Liver (tissue), 9 donors: ENCODE results near the gene DSCAML1. TPM values are rescaled to one million over a fixed set of nuclear protein-coding genes. Genes with fewer than 3 reads are reported as not detected.

Source experiments
- DNase-seq: peaks from one replicate; pipeline ENCODE4 v3.0.0-alpha.2; 2017; ENCODE audit warnings: low spot score
- H3K27ac ChIP-seq, 2 donors: one replicate each; pipeline ENCODE4 v1.7.0; 2013; ENCODE audit warnings: inconsistent platforms in 2 of 2, low read length in 2 of 2, control low read depth in 1 of 2, low read depth in 1 of 2, mild to moderate bottlenecking in 1 of 2
- H3K27me3 ChIP-seq, 4 donors: one replicate each; pipeline versions ENCODE4 v1.6.1 to v1.7.0; 2013; ENCODE audit warnings: low read length in 3 of 4, inconsistent platforms in 1 of 4, mild to moderate bottlenecking in 1 of 4, moderate library complexity in 1 of 4; ENCODE audit not compliant: control insufficient read depth in 4 of 4, insufficient read depth in 4 of 4
- H3K36me3 ChIP-seq, 4 donors: one replicate each; pipeline versions ENCODE4 v1.6.1 to v1.7.0; 2013; ENCODE audit warnings: low read length in 3 of 4, mild to moderate bottlenecking in 3 of 4, low read depth in 1 of 4, moderate library complexity in 1 of 4; ENCODE audit not compliant: control insufficient read depth in 4 of 4, insufficient read depth in 3 of 4
- H3K4me1 ChIP-seq, 4 donors: one replicate each; pipeline versions ENCODE4 v1.6.1 to v1.7.0; 2013; ENCODE audit warnings: low read length in 3 of 4, mild to moderate bottlenecking in 3 of 4, moderate library complexity in 1 of 4; ENCODE audit not compliant: control insufficient read depth in 4 of 4, insufficient read depth in 4 of 4
- H3K4me3 ChIP-seq, 3 donors: one replicate each; pipeline versions ENCODE4 v1.6.1 to v1.7.0; 2013; ENCODE audit warnings: low read length in 3 of 3, control low read depth in 1 of 3, low read depth in 1 of 3, mild to moderate bottlenecking in 1 of 3
- H3K9ac ChIP-seq, 2 donors: one replicate each; pipeline ENCODE4 v1.7.0; 2013; ENCODE audit warnings: low read length in 2 of 2, mild to moderate bottlenecking in 2 of 2, moderate library complexity in 2 of 2, control low read depth in 1 of 2, low read depth in 1 of 2
- H3K9me3 ChIP-seq, 4 donors: one replicate each; pipeline versions ENCODE4 v1.6.1 to v1.7.0; 2013; ENCODE audit warnings: low read length in 3 of 4; ENCODE audit not compliant: control insufficient read depth in 4 of 4
- ATF3 ChIP-seq: IDR thresholded peaks from 2 replicates; pipeline ENCODE4 v1.6.1; 2016; ENCODE audit warnings: antibody characterized with exemption
- CTCF ChIP-seq: fragments of 150-350 bp; IDR thresholded peaks from 2 replicates; pipeline ENCODE4 v1.5.1; 2017; ENCODE audit warnings: improper control_type of control experiment, low read depth, low read length; ENCODE audit not compliant: missing input control
- EGR1 ChIP-seq, 2 donors: IDR thresholded peaks; 2 replicates each; pipeline ENCODE4 v1.6.1; 2016 to 2018; ENCODE audit warnings: antibody characterized with exemption in 2 of 2, low read depth in 2 of 2
- FOXA2 ChIP-seq: IDR thresholded peaks from 2 replicates; pipeline ENCODE4 v1.6.1; 2016; ENCODE audit warnings: antibody characterized with exemption
- GABPA ChIP-seq, 2 donors: IDR thresholded peaks in 1 of 2; conservative IDR thresholded peaks in 1 of 2; 2 replicates each; pipeline ENCODE4 v1.6.1; 2016; ENCODE audit warnings: antibody characterized with exemption in 2 of 2, mild to moderate bottlenecking in 1 of 2, moderate library complexity in 1 of 2
- HNF4A ChIP-seq, 2 donors: conservative IDR thresholded peaks; 2 replicates each; pipeline ENCODE4 v1.6.1; 2016; ENCODE audit warnings: antibody characterized with exemption in 2 of 2, mild to moderate bottlenecking in 2 of 2
- HNF4G ChIP-seq: IDR thresholded peaks from 2 replicates; pipeline ENCODE4 v1.6.1; 2016; ENCODE audit warnings: antibody characterized with exemption
- JUND ChIP-seq, 2 donors: IDR thresholded peaks; 2 replicates each; pipeline ENCODE4 v1.6.1; 2016; ENCODE audit warnings: antibody characterized with exemption in 2 of 2
- MAX ChIP-seq: IDR thresholded peaks from 2 replicates; pipeline ENCODE4 v1.6.1; 2016; ENCODE audit warnings: antibody characterized with exemption
- NR2F2 ChIP-seq: IDR thresholded peaks from 2 replicates; pipeline ENCODE4 v1.6.1; 2016; ENCODE audit warnings: antibody characterized with exemption
- RAD21 ChIP-seq, 2 donors: IDR thresholded peaks; 2 replicates each; pipeline ENCODE4 v1.6.1; 2016; ENCODE audit warnings: antibody characterized with exemption in 2 of 2, mild to moderate bottlenecking in 2 of 2
- REST ChIP-seq: IDR thresholded peaks from 2 replicates; pipeline ENCODE4 v1.6.1; 2016; ENCODE audit warnings: antibody characterized with exemption, mild to moderate bottlenecking
- RXRA ChIP-seq, 2 donors: IDR thresholded peaks; 2 replicates each; pipeline ENCODE4 v1.6.1; 2017 to 2018; ENCODE audit warnings: antibody characterized with exemption in 2 of 2, mild to moderate bottlenecking in 1 of 2
- SP1 ChIP-seq: IDR thresholded peaks from 2 replicates; pipeline ENCODE4 v1.6.1; 2018; ENCODE audit warnings: antibody characterized with exemption, mild to moderate bottlenecking
- TAF1 ChIP-seq: conservative IDR thresholded peaks from 2 replicates; pipeline ENCODE4 v1.6.1; 2016; ENCODE audit warnings: antibody characterized with exemption, mild to moderate bottlenecking
- YY1 ChIP-seq: IDR thresholded peaks from 2 replicates; pipeline ENCODE4 v1.6.1; 2016; ENCODE audit warnings: antibody characterized with exemption, mild to moderate bottlenecking
- ZBTB33 ChIP-seq: IDR thresholded peaks from 2 replicates; pipeline ENCODE4 v1.6.1; 2016; ENCODE audit warnings: antibody characterized with exemption
- WGBS: extraction: QIAGEN DNeasy Blood & Tissue Kit; methylation state at CpG from one replicate; pipeline ENCODE4 v1.1.7; 2013; 5-methylcytosine and 5-hydroxymethylcytosine counted together
- polyA plus RNA-seq, 2 donors: library from polyadenylated mRNA; stranded (reverse) in 1 of 2; unstranded in 1 of 2; fragments of 200-250 nt in 1 of 2; fragments of >200 nt in 1 of 2; fragmentation: Nextera tagmentation in 1 of 2; extraction: Ambion mirVana in 1 of 2; gene quantifications; one replicate each; pipeline versions ENCODE4 v1.2.1 to v1.2.3, GENCODE V29; 2013 to 2015
- total RNA-seq, 2 donors: library from RNA; depleted of rRNA; stranded (reverse); fragments of >200 nt; gene quantifications; one replicate each; pipeline ENCODE4 v1.2.3, GENCODE V29; 2014
- donor health status: healthy.
- donor health status: healthy.
- donor health status: healthy.
- donor health status: healthy.
- donor health status: healthy.

Gene DSCAML1
- total and polyA plus RNA-seq, 4 donors: 0.07 to 0.42 (median 0.20) TPM

GRCh38 chr11:117629146-117629545 lies 167.9 kb downstream of the DSCAML1 start:
- no peak for DNase-seq
- 97% methylated on average over 6 of the region's 6 CpGs for WGBS
- no peak overlapping the region for H3K4me3 ChIP-seq
- H3K27me3 ChIP-seq: no peaks in the 10 kb centered on the region
- H3K36me3 ChIP-seq: no peaks in the 10 kb centered on the region
- H3K9ac ChIP-seq: no peak overlapping the region
- H3K9me3 ChIP-seq: no peaks in the 10 kb centered on the region
- no peak overlapping the region for H3K27ac ChIP-seq
- H3K4me1 ChIP-seq: no peaks in the 10 kb centered on the region
- no peak for TF ChIP-seq GABPA (IDR thresholded peaks at IDR 0.05 in 1 of 2, conservative IDR thresholded peaks at IDR 0.05 in 1 of 2)

GRCh38 chr11:117627259-117627658 lies 169.8 kb downstream of the DSCAML1 start:
- no peak for DNase-seq
- Histone ChIP-seq H3K4me3 (no peak overlapping the region), H3K36me3 (no peaks in the 10 kb centered on the region), H3K27ac (no peak overlapping the region), H3K9ac (no peak overlapping the region), H3K27me3 (no peaks in the 10 kb centered on the region), H3K4me1 (no peaks in the 10 kb centered on the region), H3K9me3 (peaks cover 0 to under 1% (median 0%) of the 10 kb centered on the region in 4 donors)
- TF ChIP-seq TAF1: no peak
- TF ChIP-seq EGR1 (IDR thresholded peaks at IDR 0.05; ENCODE audit: low read depth in 2 of 2): no peak
- no peak for TF ChIP-seq FOXA2
- TF ChIP-seq ATF3: no peak
- no peak for TF ChIP-seq YY1
- TF ChIP-seq JUND (IDR thresholded peaks at IDR 0.05): no peak
- TF ChIP-seq REST: no peak
- no peak for TF ChIP-seq NR2F2
- TF ChIP-seq CTCF: no peak
- TF ChIP-seq SP1: no peak
- TF ChIP-seq HNF4A (conservative IDR thresholded peaks at IDR 0.05): no peak
- TF ChIP-seq ZBTB33: no peak
- no peak for TF ChIP-seq HNF4G
- TF ChIP-seq RAD21 (IDR thresholded peaks at IDR 0.05): no peak
- TF ChIP-seq RXRA (IDR thresholded peaks at IDR 0.05): no peak
- no peak for TF ChIP-seq MAX
- TF ChIP-seq GABPA (IDR thresholded peaks at IDR 0.05 in 1 of 2, conservative IDR thresholded peaks at IDR 0.05 in 1 of 2): no peak
- 85% methylated on average over 13 of the region's 13 CpGs for WGBS
